ENCODE data around the gene GAMT.

GRCh38 chr19:1445185-1445931 is 44.0 kb upstream of the GAMT start:
- TF ChIP-seq L3MBTL2 (conservative IDR thresholded peaks at IDR 0.05) (no peak), CTBP1 (IDR thresholded peaks at IDR 0.05; ENCODE audit: borderline replicate concordance) (no peak), NFRKB (IDR thresholded peaks at IDR 0.05) (no peak), HDGF (IDR thresholded peaks at IDR 0.05; ENCODE audit: borderline replicate concordance) (no peak; the same call in 1 of the 2 replicates), TARDBP (IDR thresholded peaks at IDR 0.05) (no peak), ARNT (IDR thresholded peaks at IDR 0.05) (no peak), BHLHE40 (IDR thresholded peaks at IDR 0.05; ENCODE audit: borderline replicate concordance) (no peak), SP1 (IDR thresholded peaks at IDR 0.05) (no peak)
